SK-N-SH (cell line): ENCODE measurements around the gene SPINK13. TPM values are rescaled to one million over a fixed set of nuclear protein-coding genes. Genes with fewer than 3 reads are reported as not detected.

Experiments used
- CTCF ChIA-PET: fragments of 300-600, 350-600 bp; formaldehyde crosslinking; extraction: SDS; loops from one replicate; lab custom pipeline; 2021; lab: Yijun Ruan, JAX
- POLR2A ChIA-PET: fragments of 350-600 bp; sonication (Branson Sonifier 250); formaldehyde crosslinking; extraction: SDS; loops from one replicate; lab custom pipeline; 2020; ENCODE audit warnings: antibody characterized with exemption, inconsistent platforms; lab: Yijun Ruan, JAX
- DNase-seq: peaks from one replicate; pipeline ENCODE4 v3.0.0; 2012
- H2AFZ ChIP-seq: fragments of 200-600 bp; sonication (generic); 2 replicates; pipeline ENCODE4 v1.8.1; 2016; ENCODE audit warnings: antibody characterized with exemption, mild to moderate bottlenecking, low read depth
- H3F3A ChIP-seq: fragments of 200-600 bp; sonication (generic); replicated peaks from 2 replicates; pipeline ENCODE3; 2016; ENCODE audit warnings: antibody characterized with exemption, mild to moderate bottlenecking; ENCODE audit not compliant: insufficient read depth
- H3K27ac ChIP-seq, 2 experiments: fragments of 200-500 bp in 1 of 2; fragments of 200-600 bp in 1 of 2; sonication (Bioruptor generic) in 1 of 2; sonication (generic), shearing (Covaris generic) in 1 of 2; 2 replicates each; pipeline versions ENCODE4 v1.5.1 to v1.6.1; 2014 to 2016; ENCODE audit warnings: low read depth in 2 of 2, inconsistent platforms in 1 of 2, low read length in 1 of 2, mild to moderate bottlenecking in 1 of 2, mixed read lengths in 1 of 2
- H3K27me3 ChIP-seq: fragments of 200-600 bp; sonication (generic), shearing (Covaris generic); 2 replicates; pipeline ENCODE4 v1.6.1; 2016; ENCODE audit warnings: mixed run types; ENCODE audit not compliant: insufficient read depth
- H3K36me3 ChIP-seq, 2 experiments: fragments of 200-500 bp in 1 of 2; fragments of 200-600 bp in 1 of 2; sonication (Bioruptor generic) in 1 of 2; sonication (generic) in 1 of 2; replicated peaks in 1 of 2; 2 replicates each; pipeline versions ENCODE3 to v1.5.1; 2014 to 2016; ENCODE audit warnings: low read length in 1 of 2, mild to moderate bottlenecking in 1 of 2; ENCODE audit not compliant: insufficient read depth in 2 of 2, control insufficient read depth in 1 of 2
- H3K4me1 ChIP-seq, 2 experiments: fragments of 200-500 bp in 1 of 2; fragments of 200-600 bp in 1 of 2; sonication (Bioruptor generic) in 1 of 2; sonication (generic), shearing (Covaris generic) in 1 of 2; 2 replicates each; pipeline versions ENCODE4 v1.5.1 to v1.6.1; 2014 to 2016; ENCODE audit warnings: low read depth in 1 of 2, low read length in 1 of 2, mixed run types in 1 of 2; ENCODE audit not compliant: insufficient read depth in 2 of 2, control insufficient read depth in 1 of 2
- H3K4me2 ChIP-seq: fragments of 200-600 bp; sonication (generic), shearing (Covaris generic); 2 replicates; pipeline ENCODE4 v1.6.1; 2017; ENCODE audit warnings: mixed run types
- H3K4me3 ChIP-seq, 2 experiments: fragments of 200-500 bp in 1 of 2; fragments of 200-600 bp in 1 of 2; sonication (Bioruptor generic) in 1 of 2; sonication (generic), shearing (Covaris generic) in 1 of 2; 2 replicates each; pipeline versions ENCODE4 v1.5.1 to v1.8.1; 2014 to 2016; ENCODE audit warnings: low read depth in 2 of 2, inconsistent platforms in 1 of 2, low read length in 1 of 2, mild to moderate bottlenecking in 1 of 2, mixed read lengths in 1 of 2, moderate library complexity in 1 of 2
- H3K79me2 ChIP-seq: fragments of 200-600 bp; sonication (generic); 2 replicates; pipeline ENCODE4 v1.8.1; 2017; ENCODE audit warnings: mild to moderate bottlenecking; ENCODE audit not compliant: insufficient read depth
- H3K9ac ChIP-seq: fragments of 200-600 bp; sonication (generic); 2 replicates; pipeline ENCODE4 v1.6.1; 2017; ENCODE audit warnings: mixed run types
- H3K9me2 ChIP-seq: fragments of 200-600 bp; sonication (generic); 2 replicates; pipeline ENCODE4 v1.6.1; 2017; ENCODE audit warnings: mixed run types
- H3K9me3 ChIP-seq: fragments of 200-600 bp; sonication (generic); 2 replicates; pipeline ENCODE4 v1.6.1; 2017; ENCODE audit warnings: mixed run types, mild to moderate bottlenecking, moderate library complexity
- H4K20me1 ChIP-seq: fragments of 200-600 bp; sonication (generic); 2 replicates; pipeline ENCODE4 v1.6.1; 2017; ENCODE audit warnings: mild to moderate bottlenecking, mixed run types; ENCODE audit not compliant: insufficient read depth
- ELF1 ChIP-seq: IDR thresholded peaks from 2 replicates; pipeline ENCODE4 v1.4.0; 2012
- FOSL2 ChIP-seq: IDR thresholded peaks from 2 replicates; pipeline ENCODE4 v1.4.0; 2012; ENCODE audit warnings: low read depth, mild to moderate bottlenecking, moderate library complexity, borderline replicate concordance
- FOXJ3 ChIP-seq: sonication (generic); formaldehyde crosslinking; IDR thresholded peaks from 2 replicates; pipeline ENCODE4 v1.5.1; 2020; ENCODE audit warnings: mild to moderate bottlenecking, missing genetic modification reagents
- FOXM1 ChIP-seq: IDR thresholded peaks from 2 replicates; pipeline ENCODE4 v1.4.0; 2012; ENCODE audit warnings: low read depth, mild to moderate bottlenecking
- JUND ChIP-seq: IDR thresholded peaks from 2 replicates; pipeline ENCODE4 v1.4.0; 2012
- MEF2A ChIP-seq: IDR thresholded peaks from 2 replicates; pipeline ENCODE4 v1.4.0; 2012; ENCODE audit warnings: low read depth, borderline replicate concordance
- MXI1 ChIP-seq: IDR thresholded peaks from 2 replicates; pipeline ENCODE4 v1.6.1; 2012; ENCODE audit warnings: mild to moderate bottlenecking, low read depth, low read length, improper control_type of control experiment
- NFIC ChIP-seq: IDR thresholded peaks from 2 replicates; pipeline ENCODE4 v1.4.0; 2012; ENCODE audit warnings: borderline replicate concordance
- NRF1 ChIP-seq: IDR thresholded peaks from 2 replicates; pipeline ENCODE4 v1.6.1; 2012; ENCODE audit warnings: low read depth, mild to moderate bottlenecking, low read length
- PBX3 ChIP-seq: IDR thresholded peaks from 2 replicates; pipeline ENCODE4; 2012
- POLR2AphosphoS5 ChIP-seq: IDR thresholded peaks from 2 replicates; pipeline ENCODE4 v1.6.1; 2012; ENCODE audit warnings: low read depth, low read length
- RCOR1 ChIP-seq: fragments of 150-350 bp; IDR thresholded peaks from 2 replicates; pipeline ENCODE4 v1.6.1; 2017; ENCODE audit warnings: antibody characterized with exemption, low read length
- RXRA ChIP-seq: IDR thresholded peaks from 2 replicates; pipeline ENCODE4 v1.4.0; 2012; ENCODE audit warnings: low read depth, mild to moderate bottlenecking, borderline replicate concordance
- SIN3A ChIP-seq: IDR thresholded peaks from 2 replicates; pipeline ENCODE4 v1.6.1; 2012; ENCODE audit warnings: low read depth, mild to moderate bottlenecking, low read length, moderate library complexity, borderline replicate concordance
- SMC3 ChIP-seq: IDR thresholded peaks from 2 replicates; pipeline ENCODE4 v1.6.1; 2012; ENCODE audit warnings: low read depth, low read length, improper control_type of control experiment
- TCF12 ChIP-seq: IDR thresholded peaks from 2 replicates; pipeline ENCODE4 v1.4.0; 2012
- TEAD4 ChIP-seq: IDR thresholded peaks from 2 replicates; pipeline ENCODE4 v1.4.0; 2012; ENCODE audit warnings: mild to moderate bottlenecking, borderline replicate concordance; ENCODE audit not compliant: insufficient read depth
- YY1 ChIP-seq: IDR thresholded peaks from 2 replicates; pipeline ENCODE4 v1.4.0; 2012; ENCODE audit warnings: low read depth, mild to moderate bottlenecking
- WGBS: methylation state at CpG from one replicate; pipeline ENCODE4 v1.1.6; 2017; ENCODE audit warnings: low lambda C conversion rate; 5-methylcytosine and 5-hydroxymethylcytosine counted together
- polyA plus RNA-seq, 3 experiments: library from polyadenylated mRNA; depleted of rRNA; stranded (reverse); fragments of >200 nt; gene quantifications; 2 replicates each; pipeline ENCODE4 v1.2.3, GENCODE V29; 2012
- TF ChIP-seq, protein P1 (sequence below): IDR thresholded peaks from 2 replicates; pipeline ENCODE4 v1.4.0; 2012; ENCODE audit warnings: low read depth, borderline replicate concordance
- TF ChIP-seq, protein P2 (sequence below): fragments of 200-600 bp; sonication (generic); IDR thresholded peaks from 2 replicates; pipeline ENCODE4 v1.6.1; 2017; ENCODE audit warnings: antibody characterized with exemption, mild to moderate bottlenecking, moderate library complexity
- TF ChIP-seq, protein P3 (sequence below): IDR thresholded peaks from 2 replicates; pipeline ENCODE4 v1.4.0; 2012; ENCODE audit warnings: low read depth
- TF ChIP-seq, protein P4 (sequence below): fragments of 150-350 bp; IDR thresholded peaks from 2 replicates; pipeline ENCODE4 v1.6.1; 2016; ENCODE audit warnings: mild to moderate bottlenecking, low read depth, low read length

SPINK13 gene
- polyA plus RNA-seq, 1 of the 3 experiments (the other 2 are of a cell fraction): not detected

- TF ChIP-seq, protein P1, sequence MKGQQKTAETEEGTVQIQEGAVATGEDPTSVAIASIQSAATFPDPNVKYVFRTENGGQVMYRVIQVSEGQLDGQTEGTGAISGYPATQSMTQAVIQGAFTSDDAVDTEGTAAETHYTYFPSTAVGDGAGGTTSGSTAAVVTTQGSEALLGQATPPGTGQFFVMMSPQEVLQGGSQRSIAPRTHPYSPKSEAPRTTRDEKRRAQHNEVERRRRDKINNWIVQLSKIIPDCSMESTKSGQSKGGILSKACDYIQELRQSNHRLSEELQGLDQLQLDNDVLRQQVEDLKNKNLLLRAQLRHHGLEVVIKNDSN: no peak
- no peak for TF ChIP-seq MXI1
- no peak for TF ChIP-seq RCOR1
- no peak for TF ChIP-seq RXRA
- no peak for TF ChIP-seq POLR2AphosphoS5
- TF ChIP-seq JUND: no peak
- no peak for TF ChIP-seq PBX3
- TF ChIP-seq, protein P2, sequence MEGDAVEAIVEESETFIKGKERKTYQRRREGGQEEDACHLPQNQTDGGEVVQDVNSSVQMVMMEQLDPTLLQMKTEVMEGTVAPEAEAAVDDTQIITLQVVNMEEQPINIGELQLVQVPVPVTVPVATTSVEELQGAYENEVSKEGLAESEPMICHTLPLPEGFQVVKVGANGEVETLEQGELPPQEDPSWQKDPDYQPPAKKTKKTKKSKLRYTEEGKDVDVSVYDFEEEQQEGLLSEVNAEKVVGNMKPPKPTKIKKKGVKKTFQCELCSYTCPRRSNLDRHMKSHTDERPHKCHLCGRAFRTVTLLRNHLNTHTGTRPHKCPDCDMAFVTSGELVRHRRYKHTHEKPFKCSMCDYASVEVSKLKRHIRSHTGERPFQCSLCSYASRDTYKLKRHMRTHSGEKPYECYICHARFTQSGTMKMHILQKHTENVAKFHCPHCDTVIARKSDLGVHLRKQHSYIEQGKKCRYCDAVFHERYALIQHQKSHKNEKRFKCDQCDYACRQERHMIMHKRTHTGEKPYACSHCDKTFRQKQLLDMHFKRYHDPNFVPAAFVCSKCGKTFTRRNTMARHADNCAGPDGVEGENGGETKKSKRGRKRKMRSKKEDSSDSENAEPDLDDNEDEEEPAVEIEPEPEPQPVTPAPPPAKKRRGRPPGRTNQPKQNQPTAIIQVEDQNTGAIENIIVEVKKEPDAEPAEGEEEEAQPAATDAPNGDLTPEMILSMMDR: no peak
- no peak for TF ChIP-seq YY1
- no peak for TF ChIP-seq FOXJ3 (CRISPR knock-in tag)
- TF ChIP-seq NFIC: no peak
- Histone ChIP-seq H3K4me1 (no peaks in the 10 kb centered on the region), H3K9me3 (no peaks in the 10 kb centered on the region), H3K36me3 (no peaks in the 10 kb centered on the region), H4K20me1 (no peaks in the 10 kb centered on the region), H3K27ac (no peak overlapping the region), H2AFZ (no peak overlapping the region), H3F3A (no peaks in the 10 kb centered on the region), H3K4me2 (no peak overlapping the region), H3K9ac (no peak overlapping the region), H3K79me2 (no peaks in the 10 kb centered on the region), H3K4me3 (no peak overlapping the region), H3K9me2 (no peaks in the 10 kb centered on the region), H3K27me3 (no peaks in the 10 kb centered on the region)
- no peak for DNase-seq
- POLR2A ChIA-PET: no interaction called here
- CTCF ChIA-PET: interaction anchor here (0.8 kb wide), 1 partner anchor 32 kb away, joined by 3 read pairs; no protein-coding TSS in a partner anchor
Measured at GRCh38 chr5:148255456-148255855, 13.1 kb upstream of the SPINK13 start.

- Histone ChIP-seq H3K4me1 (no peaks in the 10 kb centered on the region), H3K9me2 (no peaks in the 10 kb centered on the region), H4K20me1 (no peaks in the 10 kb centered on the region), H2AFZ (no peak overlapping the region), H3K9ac (no peak overlapping the region), H3F3A (no peaks in the 10 kb centered on the region), H3K36me3 (no peaks in the 10 kb centered on the region), H3K27me3 (no peaks in the 10 kb centered on the region), H3K27ac (no peak overlapping the region), H3K9me3 (no peaks in the 10 kb centered on the region), H3K4me2 (no peak overlapping the region), H3K4me3 (no peak overlapping the region), H3K79me2 (no peaks in the 10 kb centered on the region)
- DNase-seq: no peak
- WGBS: 9% methylated on average over 2 of the region's 2 CpGs
- POLR2A ChIA-PET: no interaction called here
- CTCF ChIA-PET: interaction anchor here (1.2 kb wide), 1 partner anchor 31 kb away, joined by 3 read pairs; no protein-coding TSS in a partner anchor
- TF ChIP-seq MXI1: no peak
- TF ChIP-seq, protein P2: no peak
- TF ChIP-seq FOSL2: no peak
- no peak for TF ChIP-seq FOXM1
- TF ChIP-seq NRF1: no peak
- TF ChIP-seq TCF12: no peak
- no peak for TF ChIP-seq MEF2A
- TF ChIP-seq, protein P3, sequence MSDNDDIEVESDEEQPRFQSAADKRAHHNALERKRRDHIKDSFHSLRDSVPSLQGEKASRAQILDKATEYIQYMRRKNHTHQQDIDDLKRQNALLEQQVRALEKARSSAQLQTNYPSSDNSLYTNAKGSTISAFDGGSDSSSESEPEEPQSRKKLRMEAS: no peak
- no peak for TF ChIP-seq YY1
- TF ChIP-seq SMC3: no peak
- TF ChIP-seq TEAD4: no peak
- TF ChIP-seq ELF1: no peak
- no peak for TF ChIP-seq SIN3A
- TF ChIP-seq, protein P4, sequence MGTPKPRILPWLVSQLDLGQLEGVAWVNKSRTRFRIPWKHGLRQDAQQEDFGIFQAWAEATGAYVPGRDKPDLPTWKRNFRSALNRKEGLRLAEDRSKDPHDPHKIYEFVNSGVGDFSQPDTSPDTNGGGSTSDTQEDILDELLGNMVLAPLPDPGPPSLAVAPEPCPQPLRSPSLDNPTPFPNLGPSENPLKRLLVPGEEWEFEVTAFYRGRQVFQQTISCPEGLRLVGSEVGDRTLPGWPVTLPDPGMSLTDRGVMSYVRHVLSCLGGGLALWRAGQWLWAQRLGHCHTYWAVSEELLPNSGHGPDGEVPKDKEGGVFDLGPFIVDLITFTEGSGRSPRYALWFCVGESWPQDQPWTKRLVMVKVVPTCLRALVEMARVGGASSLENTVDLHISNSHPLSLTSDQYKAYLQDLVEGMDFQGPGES: no peak
- TF ChIP-seq, all 33 proteins: peak for 0
Measured at GRCh38 chr5:148259288-148259687, 9.3 kb upstream of the SPINK13 start.
